ENCODE measurements around the gene SUPT4H1.
"Not testable (repeated sequence)": the region's sequence is repeated elsewhere in the genome, so short reads cannot be mapped to it uniquely, and the experiment has no call there.

SUPT4H1 gene

DNA sequence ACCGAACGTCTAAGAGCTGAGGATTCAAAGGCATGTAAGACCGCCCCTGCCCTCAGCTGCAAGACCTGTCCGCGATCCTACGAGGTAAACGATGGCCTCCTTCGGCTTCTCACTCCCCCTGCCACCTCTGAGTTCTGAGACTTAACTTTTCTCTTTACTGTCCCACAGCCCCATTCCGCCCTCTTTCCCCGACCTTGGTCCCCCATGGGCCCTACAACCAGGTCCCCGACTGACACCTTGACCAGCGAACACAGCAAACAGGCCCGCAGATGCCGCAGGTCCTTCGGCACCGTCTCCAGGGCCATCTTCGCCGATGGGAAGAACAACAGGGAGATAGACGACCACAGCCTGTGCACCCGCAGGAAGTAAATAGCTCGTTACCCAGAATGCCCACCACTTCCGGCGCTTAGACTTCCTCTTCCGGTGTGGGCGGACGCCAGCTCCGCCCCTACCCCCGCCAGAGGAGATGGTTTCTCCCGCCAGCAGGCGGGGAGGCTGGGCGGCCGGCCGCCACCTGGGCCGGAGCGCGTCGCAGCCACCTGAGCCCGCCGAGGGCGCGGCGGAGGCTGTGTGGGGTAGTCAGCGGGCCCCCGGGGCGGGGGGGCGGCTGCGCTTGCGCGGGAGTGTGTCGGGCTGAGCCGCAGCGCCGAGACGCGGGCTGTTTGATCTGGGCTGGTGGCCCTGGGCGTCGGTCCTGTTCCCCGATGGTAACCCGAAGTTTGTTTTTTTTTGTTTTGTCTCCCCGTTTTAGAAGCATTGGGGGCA lies at the start of gene SUPT4H1:
TSS of gene SUPT4H1 (minus strand) at position 371 of the 765 bp plus-strand sequence. CDS start at position 305, 66 bp downstream.
- Mint-ChIP-seq H3K27ac (peak within 1 kb of the TSS; percentile 99), H3K9me3 (no peaks in the 10 kb centered on the region), H3K27me3 (no peaks in the 10 kb centered on the region), H3K4me1 (ENCODE audit: low read depth) (peaks cover 54% of the 10 kb centered on the region), H3K4me3 (peak within 1 kb of the TSS; percentile 100), H3K36me3 (ENCODE audit: low read depth) (peaks cover 60% of the 10 kb centered on the region)
- peak; percentile 94 for DNase-seq

DNA sequence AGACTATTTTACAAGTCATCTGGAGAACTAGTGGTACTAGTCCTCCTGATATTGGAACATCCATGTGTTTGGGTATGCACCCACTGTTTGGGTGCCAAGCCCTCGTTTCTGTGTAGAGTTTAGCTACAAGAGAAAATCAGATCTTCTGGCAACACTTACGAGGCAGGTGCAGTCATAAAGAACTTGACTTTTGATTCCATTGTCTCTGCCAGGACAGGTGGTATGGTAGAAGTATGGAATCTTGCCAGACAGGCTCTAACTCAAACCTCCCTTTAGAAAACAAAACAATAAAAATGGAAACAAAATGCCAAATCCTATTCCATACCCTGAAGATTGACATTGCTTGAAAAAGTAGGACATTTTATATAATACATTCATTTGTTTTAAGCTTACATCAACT lies 49.3 kb upstream of the SUPT4H1 start:
- Mint-ChIP-seq H3K9me3 (no peaks in the 10 kb centered on the region), H3K36me3 (ENCODE audit: low read depth) (peaks cover 3% of the 10 kb centered on the region), H3K4me1 (ENCODE audit: low read depth) (peaks cover 14% of the 10 kb centered on the region), H3K4me3 (no peak overlapping the region), H3K27ac (no peak overlapping the region), H3K27me3 (no peaks in the 10 kb centered on the region)
- no peak for DNase-seq

DNA sequence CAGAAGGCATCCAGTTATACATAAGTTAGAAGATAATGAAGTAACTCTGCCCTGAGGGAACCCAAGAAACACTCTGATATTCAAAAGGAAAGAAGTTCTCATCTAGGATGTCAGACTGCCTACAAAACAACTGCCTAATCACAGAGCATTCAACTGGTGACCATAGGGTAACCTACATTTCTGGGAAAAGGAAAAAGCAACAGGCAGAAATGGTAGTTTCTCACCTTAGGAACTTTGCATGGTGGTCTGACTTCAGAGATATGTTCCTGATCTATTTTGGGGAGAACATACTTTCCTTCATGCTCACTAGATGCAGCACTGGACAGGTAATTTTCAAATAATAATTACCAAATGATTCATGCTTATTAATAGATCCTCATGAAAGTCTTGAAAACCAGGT lies 48.8 kb upstream of the SUPT4H1 start:
- no peak overlapping the region for H3K27ac Mint-ChIP-seq
- H3K36me3 Mint-ChIP-seq (ENCODE audit: low read depth), result peaks cover 3% of the 10 kb centered on the region
- H3K9me3 Mint-ChIP-seq, result no peaks in the 10 kb centered on the region
- no peaks in the 10 kb centered on the region for H3K27me3 Mint-ChIP-seq
- no peak overlapping the region for H3K4me3 Mint-ChIP-seq
- H3K4me1 Mint-ChIP-seq (ENCODE audit: low read depth), result peaks cover 14% of the 10 kb centered on the region
- DNase-seq, result no peak

DNA sequence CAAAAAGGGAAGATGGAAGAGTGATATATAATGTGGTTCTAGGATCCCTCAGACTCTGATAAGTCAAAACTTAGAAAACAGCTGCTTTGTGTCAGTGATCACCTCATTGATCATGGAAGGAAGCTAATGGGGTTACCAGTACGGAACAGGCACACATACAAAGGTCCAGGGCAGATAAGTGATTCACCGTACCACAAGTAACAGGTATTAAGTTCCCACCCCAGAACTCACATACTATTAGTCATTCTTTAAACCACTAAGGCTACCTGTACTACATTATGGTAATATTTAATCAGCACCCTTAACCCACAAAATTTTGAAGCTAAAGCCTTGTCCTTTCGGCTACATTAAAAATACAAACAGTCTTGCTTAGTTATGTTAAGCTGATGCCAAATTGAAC lies 48.0 kb upstream of the SUPT4H1 start:
- H3K36me3 Mint-ChIP-seq (ENCODE audit: low read depth), result peaks cover 3% of the 10 kb centered on the region

DNA sequence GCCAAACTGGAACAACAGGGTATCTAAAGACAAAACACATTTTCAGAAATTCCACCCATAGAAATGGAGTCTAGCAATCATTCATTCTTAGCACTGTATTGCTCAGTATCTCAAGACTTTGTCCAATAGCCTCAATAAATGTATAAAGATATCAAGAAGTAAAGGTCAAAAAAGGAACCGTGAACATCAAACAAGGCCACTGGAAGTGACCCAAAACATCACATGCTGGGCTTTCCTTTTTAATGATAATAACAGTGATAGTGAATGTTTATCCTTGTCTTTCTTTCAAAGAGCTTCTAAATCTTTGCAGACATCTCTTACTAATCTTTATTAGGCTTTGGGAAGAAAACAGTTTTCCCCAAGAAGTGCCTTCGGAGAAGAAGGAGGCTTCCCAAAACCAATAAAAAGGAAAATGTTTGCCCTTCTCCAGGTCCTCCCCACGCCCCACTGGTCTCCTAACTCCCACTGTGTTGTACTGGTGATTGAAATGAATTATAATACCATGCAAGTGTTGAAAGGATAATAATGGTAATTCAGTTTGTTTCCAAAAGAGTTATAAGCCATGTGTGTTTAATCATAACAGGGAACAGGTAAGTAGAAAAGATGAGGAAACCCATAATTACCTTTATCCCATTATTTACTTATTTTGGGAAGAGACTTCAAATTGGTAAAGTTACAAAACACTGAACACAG lies 46.7 kb upstream of the SUPT4H1 start:
- H3K36me3 Mint-ChIP-seq (ENCODE audit: low read depth), result peaks cover 3% of the 10 kb centered on the region
- H3K4me3 Mint-ChIP-seq, result no peak overlapping the region
- no peak overlapping the region for H3K27ac Mint-ChIP-seq
- H3K27me3 Mint-ChIP-seq, result no peaks in the 10 kb centered on the region
- H3K9me3 Mint-ChIP-seq, result no peaks in the 10 kb centered on the region
- DNase-seq, result no peak
- H3K4me1 Mint-ChIP-seq (ENCODE audit: low read depth), result peaks cover 13% of the 10 kb centered on the region

More for the DNA sequence above, 48.0 kb upstream of the SUPT4H1 start:
- H3K4me3 Mint-ChIP-seq, result no peak overlapping the region
- peaks cover 14% of the 10 kb centered on the region for H3K4me1 Mint-ChIP-seq (ENCODE audit: low read depth)
- H3K27me3 Mint-ChIP-seq, result no peaks in the 10 kb centered on the region
- DNase-seq, result no peak
- H3K27ac Mint-ChIP-seq, result no peak overlapping the region
- no peaks in the 10 kb centered on the region for H3K9me3 Mint-ChIP-seq

DNA sequence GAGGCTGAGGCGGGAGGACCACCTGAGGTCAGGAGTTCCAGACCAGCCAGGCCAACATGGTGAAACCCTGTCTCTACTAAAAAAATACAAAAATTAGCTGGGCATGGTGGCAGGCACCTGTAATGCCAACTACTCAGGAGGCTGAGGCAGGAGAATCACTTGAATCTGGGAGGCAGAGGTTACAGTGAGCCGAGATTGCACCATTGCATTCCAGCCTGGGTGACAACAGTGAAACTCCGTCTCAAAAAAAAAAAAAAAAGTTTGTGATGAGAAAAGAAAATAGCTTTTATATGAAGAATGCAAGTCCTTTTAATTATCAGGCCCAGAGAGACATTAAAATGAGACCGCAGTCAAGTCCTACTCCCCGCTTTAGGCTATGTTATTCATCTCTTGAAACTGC lies 45.4 kb upstream of the SUPT4H1 start:
- H3K27me3 Mint-ChIP-seq; H3K27ac Mint-ChIP-seq; DNase-seq; H3K36me3 Mint-ChIP-seq (ENCODE audit: low read depth); H3K9me3 Mint-ChIP-seq; H3K4me1 Mint-ChIP-seq (ENCODE audit: low read depth); H3K4me3 Mint-ChIP-seq: not testable (repeated sequence)

DNA sequence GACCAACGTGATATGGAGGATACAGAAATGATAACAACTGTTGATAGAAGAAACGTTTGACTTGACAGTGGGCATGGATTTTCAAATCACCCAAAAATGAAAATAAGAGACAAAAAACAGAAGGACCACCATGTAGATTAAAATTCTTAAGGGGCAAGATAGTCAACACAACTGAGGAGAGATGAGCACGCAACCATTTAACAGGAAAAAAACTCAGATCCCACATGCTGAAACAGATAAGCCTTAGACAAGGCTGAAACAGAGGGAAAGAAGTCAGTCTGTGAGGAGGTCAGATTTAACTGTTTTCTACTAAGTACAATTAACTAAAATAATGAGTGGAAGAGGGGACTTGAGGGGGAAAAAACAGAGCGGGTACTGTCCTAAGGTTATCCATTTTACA lies 44.2 kb upstream of the SUPT4H1 start:
- H3K27ac Mint-ChIP-seq, result no peak overlapping the region
- DNase-seq, result no peak
- H3K4me3 Mint-ChIP-seq, result no peak overlapping the region
- no peaks in the 10 kb centered on the region for H3K4me1 Mint-ChIP-seq (ENCODE audit: low read depth)
- peaks cover 3% of the 10 kb centered on the region for H3K36me3 Mint-ChIP-seq (ENCODE audit: low read depth)
- H3K27me3 Mint-ChIP-seq, result no peaks in the 10 kb centered on the region
- H3K9me3 Mint-ChIP-seq, result no peaks in the 10 kb centered on the region

DNA sequence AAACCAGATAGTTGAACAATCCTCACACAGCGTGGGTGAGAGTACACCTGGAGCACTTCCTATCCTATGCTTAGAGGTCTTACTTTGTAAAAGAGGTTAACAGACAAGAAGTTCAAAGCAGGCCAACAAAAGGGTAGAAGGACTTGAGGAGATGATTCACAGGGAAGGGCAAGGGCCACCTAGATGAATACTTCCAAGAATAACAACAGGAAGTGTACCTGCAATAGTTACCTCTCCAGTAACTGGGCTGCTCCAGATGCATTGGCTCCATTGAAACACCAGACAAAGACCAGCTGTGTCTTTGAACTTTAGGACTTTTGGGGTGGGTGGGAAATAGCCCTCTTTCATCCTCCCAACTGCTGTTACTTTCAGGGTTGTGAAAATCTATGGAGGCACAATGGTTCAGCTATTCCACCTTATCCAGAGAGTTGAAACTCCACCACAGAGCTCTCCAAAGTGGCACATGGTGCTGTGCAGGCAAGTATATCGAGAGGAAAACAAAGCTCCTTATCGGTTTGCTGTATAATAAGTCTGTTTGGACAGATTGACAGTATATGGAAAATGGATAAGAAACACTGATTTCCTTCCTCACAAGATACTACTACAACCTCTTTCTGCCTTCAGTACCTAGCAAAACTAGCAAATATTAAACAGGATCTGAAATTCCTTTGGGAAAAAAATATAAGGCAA lies 42.7 kb upstream of the SUPT4H1 start:
- H3K4me1 Mint-ChIP-seq (ENCODE audit: low read depth), result no peaks in the 10 kb centered on the region
- H3K27me3 Mint-ChIP-seq, result no peaks in the 10 kb centered on the region
- H3K9me3 Mint-ChIP-seq, result no peaks in the 10 kb centered on the region
- H3K4me3 Mint-ChIP-seq, result no peak overlapping the region
- no peak overlapping the region for H3K27ac Mint-ChIP-seq
- no peak for DNase-seq
- H3K36me3 Mint-ChIP-seq (ENCODE audit: low read depth), result peaks cover 3% of the 10 kb centered on the region

DNA sequence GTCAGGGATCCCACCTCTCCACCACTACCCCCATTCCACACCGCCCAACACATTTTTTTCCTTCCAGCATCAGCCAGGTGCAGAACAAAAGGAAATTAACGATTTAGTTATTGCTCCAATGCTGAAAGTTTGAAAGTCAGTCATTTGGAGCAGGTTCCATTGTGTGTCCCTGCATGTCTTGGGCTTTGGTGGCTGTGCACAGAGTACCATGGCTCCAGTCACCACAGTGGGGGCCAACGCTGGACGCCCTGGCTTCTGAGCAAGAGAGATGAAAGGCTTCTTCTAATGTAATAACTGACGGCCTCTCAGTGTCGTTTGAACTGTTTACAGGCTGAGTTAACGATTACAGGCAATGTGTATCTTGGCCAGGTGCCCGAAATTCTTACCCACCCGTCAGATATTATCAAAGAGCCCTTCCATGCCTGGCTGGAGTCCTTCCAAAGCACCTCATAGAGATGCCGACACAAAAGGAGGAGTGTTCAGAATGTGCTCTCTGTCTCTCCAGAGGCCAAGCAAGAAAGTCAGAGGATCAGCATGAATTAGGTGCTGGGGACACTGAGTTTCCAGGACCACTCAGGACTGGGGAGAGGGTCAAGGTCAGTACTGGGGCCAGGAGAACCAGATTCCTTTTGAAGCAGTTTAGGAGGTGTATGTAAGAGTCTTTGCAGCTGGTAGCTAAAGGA lies 39.4 kb upstream of the SUPT4H1 start:
- H3K4me3 Mint-ChIP-seq, result no peak overlapping the region
- H3K27ac Mint-ChIP-seq, result no peak overlapping the region
- peaks cover 13% of the 10 kb centered on the region for H3K4me1 Mint-ChIP-seq (ENCODE audit: low read depth)
- H3K9me3 Mint-ChIP-seq, result no peaks in the 10 kb centered on the region
- H3K27me3 Mint-ChIP-seq, result no peaks in the 10 kb centered on the region
- H3K36me3 Mint-ChIP-seq (ENCODE audit: low read depth), result no peaks in the 10 kb centered on the region
- DNase-seq, result no peak

DNA sequence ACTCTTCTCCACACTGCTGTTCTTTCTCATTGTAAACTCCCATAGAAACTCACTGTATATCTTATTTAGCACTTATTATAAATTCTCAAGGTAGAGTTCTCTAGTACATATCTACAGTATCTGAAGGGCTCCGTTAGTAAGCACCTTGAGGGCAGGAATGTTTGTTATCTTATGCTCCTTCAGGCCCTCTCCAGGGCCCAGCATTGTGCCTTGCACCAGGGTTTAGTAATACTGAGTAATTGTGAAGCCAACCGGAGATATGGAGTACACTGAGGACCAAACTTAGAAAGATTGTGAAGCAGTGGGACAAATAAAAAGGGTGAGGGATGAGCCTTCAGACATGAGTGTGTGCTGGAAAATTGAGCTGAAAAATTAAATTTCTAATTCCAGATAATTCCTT lies 38.9 kb upstream of the SUPT4H1 start:
- Mint-ChIP-seq H3K9me3 (no peaks in the 10 kb centered on the region), H3K27ac (no peak overlapping the region), H3K4me3 (no peak overlapping the region), H3K27me3 (no peaks in the 10 kb centered on the region), H3K4me1 (ENCODE audit: low read depth) (peaks cover 13% of the 10 kb centered on the region), H3K36me3 (ENCODE audit: low read depth) (no peaks in the 10 kb centered on the region)
- no peak for DNase-seq

DNA sequence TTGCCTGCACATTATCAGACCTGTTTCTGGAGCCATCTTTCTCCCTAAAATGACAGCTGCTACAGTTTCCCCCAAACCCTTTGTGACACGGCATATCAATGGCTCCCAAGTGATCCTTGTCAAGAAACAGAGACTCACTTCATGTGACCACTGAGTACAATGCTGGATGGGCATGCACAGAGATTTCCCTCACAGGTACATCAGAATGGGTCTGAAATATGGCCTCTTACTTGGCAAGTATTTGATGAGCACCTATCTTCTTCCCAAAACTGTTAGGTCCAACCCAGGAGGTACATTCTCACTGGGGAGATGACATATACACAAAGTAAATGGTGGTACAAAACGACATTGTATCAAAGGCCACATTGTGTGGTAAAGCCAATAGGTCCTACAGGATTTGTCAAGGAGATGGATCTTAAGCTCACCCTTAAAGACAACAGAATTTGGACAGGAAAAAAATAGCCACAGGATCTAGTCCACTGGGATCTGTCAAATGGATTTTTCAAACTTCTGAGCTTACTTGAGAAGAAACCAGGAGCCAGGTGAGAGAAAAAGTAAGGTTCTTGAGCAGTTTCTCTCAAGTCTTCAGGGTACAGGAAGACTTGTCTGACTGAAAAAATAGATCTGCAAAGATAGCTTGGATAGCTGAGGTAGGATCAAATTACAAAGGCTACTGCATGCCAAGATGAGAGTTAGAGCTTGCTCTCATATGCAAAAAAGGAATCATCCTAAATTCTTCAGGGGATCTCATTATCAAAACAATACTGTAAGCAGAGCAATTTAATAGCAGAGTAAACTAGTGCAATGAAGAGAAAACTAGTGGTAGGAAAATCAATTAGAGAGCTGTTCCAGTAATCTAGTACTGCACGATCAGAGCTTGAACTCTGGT lies 36.5 kb upstream of the SUPT4H1 start:
- H3K4me3 Mint-ChIP-seq, result no peak overlapping the region
- H3K27ac Mint-ChIP-seq, result peak overlapping the region; percentile 27
- H3K27me3 Mint-ChIP-seq, result no peaks in the 10 kb centered on the region
- no peak for DNase-seq
- H3K4me1 Mint-ChIP-seq (ENCODE audit: low read depth), result peaks cover 16% of the 10 kb centered on the region
- no peaks in the 10 kb centered on the region for H3K36me3 Mint-ChIP-seq (ENCODE audit: low read depth)
- no peaks in the 10 kb centered on the region for H3K9me3 Mint-ChIP-seq

DNA sequence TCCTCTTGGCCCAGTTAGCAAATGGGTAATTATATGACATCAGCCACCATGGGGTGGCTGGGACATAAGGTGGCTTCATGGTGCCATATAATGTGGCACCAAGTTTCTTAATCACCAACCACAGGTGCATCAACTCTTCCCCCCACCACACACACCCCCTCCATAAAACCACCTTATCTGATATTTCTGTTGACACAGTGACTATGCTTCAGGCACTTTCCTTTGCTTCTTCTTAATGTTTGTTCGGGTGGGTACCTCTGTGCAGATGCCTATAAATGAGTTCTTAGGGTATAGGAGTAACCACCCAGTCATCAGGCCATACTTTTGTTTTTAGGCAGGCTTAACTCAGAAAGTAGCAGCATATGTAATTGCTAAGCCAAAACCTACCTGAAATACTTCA lies 35.8 kb upstream of the SUPT4H1 start:
- no peak for DNase-seq
- peaks cover 19% of the 10 kb centered on the region for H3K4me1 Mint-ChIP-seq (ENCODE audit: low read depth)
- no peaks in the 10 kb centered on the region for H3K36me3 Mint-ChIP-seq (ENCODE audit: low read depth)
- H3K4me3 Mint-ChIP-seq, result no peak overlapping the region
- no peak overlapping the region for H3K27ac Mint-ChIP-seq
- H3K9me3 Mint-ChIP-seq, result no peaks in the 10 kb centered on the region
- no peaks in the 10 kb centered on the region for H3K27me3 Mint-ChIP-seq

DNA sequence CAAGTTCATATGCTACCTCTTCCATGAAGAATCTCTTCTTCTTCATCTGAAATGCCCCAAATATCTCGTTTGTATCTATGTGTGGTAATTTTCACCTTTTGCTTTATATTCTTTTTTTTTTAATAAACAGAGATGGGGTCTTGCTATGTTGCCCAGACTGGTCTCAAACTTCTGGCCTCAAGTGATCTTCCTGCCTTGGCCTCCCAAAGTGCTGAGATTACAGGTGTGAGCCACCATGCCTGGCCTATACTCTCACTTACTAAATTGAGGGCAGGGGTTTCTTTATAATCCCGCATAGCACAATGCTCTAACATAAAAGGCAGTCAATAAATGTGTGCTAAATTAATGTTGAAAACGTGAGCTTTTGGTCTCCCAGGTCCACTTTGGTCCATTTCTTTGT lies 34.7 kb upstream of the SUPT4H1 start:
- H3K27me3 Mint-ChIP-seq, result no peaks in the 10 kb centered on the region
- DNase-seq, result no peak
- H3K27ac Mint-ChIP-seq, result no peak overlapping the region
- no peak overlapping the region for H3K4me3 Mint-ChIP-seq
- peaks cover 30% of the 10 kb centered on the region for H3K4me1 Mint-ChIP-seq (ENCODE audit: low read depth)
- no peaks in the 10 kb centered on the region for H3K36me3 Mint-ChIP-seq (ENCODE audit: low read depth)
- H3K9me3 Mint-ChIP-seq, result no peaks in the 10 kb centered on the region

Data from activated T-cell treated with anti-CD3 and anti-CD28 coated beads, Interleukin-2, amount 50 U/mL, for 24 hours (primary cell).